ENCODE data around the gene DNASE1L3.

Gene DNASE1L3

GRCh38 chr3:58177747-58178527, 32.8 kb downstream of the DNASE1L3 start:
- Histone ChIP-seq H4K20me1 (ENCODE audit: insufficient read depth, low read length) (no peaks in the 10 kb centered on the region), H3K27me3 (ENCODE audit: insufficient read depth, low read length) (peaks cover 4% of the 10 kb centered on the region), H3F3A (ENCODE audit: insufficient read depth, low read length) (no peaks in the 10 kb centered on the region), H2AFZ (ENCODE audit: low read length) (no peak overlapping the region), H3K9ac (ENCODE audit: low read length) (no peak overlapping the region; the same call in 1 of the 2 replicates), H3K79me2 (ENCODE audit: insufficient read depth, low read length) (no peaks in the 10 kb centered on the region), H3K9me3 (ENCODE audit: low read length) (no peaks in the 10 kb centered on the region), H3K4me3 (ENCODE audit: low read depth, low read length, poor library complexity, severe bottlenecking) (peak overlapping the region; percentile 39), H3K27ac (ENCODE audit: low read depth, low read length, poor library complexity, severe bottlenecking) (no peak overlapping the region), H3K4me2 (ENCODE audit: low read length) (peak overlapping the region; percentile 53), H3K36me3 (ENCODE audit: insufficient read depth, low read length) (no peaks in the 10 kb centered on the region), H3K9me2 (ENCODE audit: low read depth, low read length) (no peaks in the 10 kb centered on the region), H3K4me1 (ENCODE audit: insufficient read depth, low read length, severe bottlenecking) (peaks cover 5% of the 10 kb centered on the region)
- no peak for TF ChIP-seq EZH2 (IDR thresholded peaks at IDR 0.05; ENCODE audit: borderline replicate concordance, low read length)
- TF ChIP-seq CTCF (IDR thresholded peaks at IDR 0.05; ENCODE audit: low read length): peak; percentile 92

GRCh38 chr3:58176827-58177489, 33.8 kb downstream of the DNASE1L3 start:
- TF ChIP-seq EZH2 (IDR thresholded peaks at IDR 0.05; ENCODE audit: borderline replicate concordance, low read length): no peak
- TF ChIP-seq CTCF (IDR thresholded peaks at IDR 0.05; ENCODE audit: low read length): no peak
- H3K4me1 ChIP-seq (ENCODE audit: insufficient read depth, low read length, severe bottlenecking): peaks cover 5% of the 10 kb centered on the region
- H3K4me3 ChIP-seq (ENCODE audit: low read depth, low read length, poor library complexity, severe bottlenecking): no peak overlapping the region
- H3K9me2 ChIP-seq (ENCODE audit: low read depth, low read length): no peaks in the 10 kb centered on the region
- H2AFZ ChIP-seq (ENCODE audit: low read length): no peak overlapping the region
- no peaks in the 10 kb centered on the region for H3F3A ChIP-seq (ENCODE audit: insufficient read depth, low read length)
- no peaks in the 10 kb centered on the region for H3K36me3 ChIP-seq (ENCODE audit: insufficient read depth, low read length)
- no peaks in the 10 kb centered on the region for H3K79me2 ChIP-seq (ENCODE audit: insufficient read depth, low read length)
- H3K9ac ChIP-seq (ENCODE audit: low read length): no peak overlapping the region
- no peaks in the 10 kb centered on the region for H4K20me1 ChIP-seq (ENCODE audit: insufficient read depth, low read length)
- no peaks in the 10 kb centered on the region for H3K9me3 ChIP-seq (ENCODE audit: low read length)
- H3K27me3 ChIP-seq (ENCODE audit: insufficient read depth, low read length): peaks cover 4% of the 10 kb centered on the region
- H3K27ac ChIP-seq (ENCODE audit: low read depth, low read length, poor library complexity, severe bottlenecking): no peak overlapping the region
- no peak overlapping the region for H3K4me2 ChIP-seq (ENCODE audit: low read length)

- H4K20me1 ChIP-seq (ENCODE audit: insufficient read depth, low read length): no peaks in the 10 kb centered on the region
- H3K4me3 ChIP-seq (ENCODE audit: low read depth, low read length, poor library complexity, severe bottlenecking): no peak overlapping the region
- peaks cover 5% of the 10 kb centered on the region for H3K4me1 ChIP-seq (ENCODE audit: insufficient read depth, low read length, severe bottlenecking)
- H3K9ac ChIP-seq (ENCODE audit: low read length): no peak overlapping the region
- H3K36me3 ChIP-seq (ENCODE audit: insufficient read depth, low read length): no peaks in the 10 kb centered on the region
- TF ChIP-seq EZH2 (IDR thresholded peaks at IDR 0.05; ENCODE audit: borderline replicate concordance, low read length) (no peak), CTCF (IDR thresholded peaks at IDR 0.05; ENCODE audit: low read length) (no peak)
- peaks cover 4% of the 10 kb centered on the region for H3K27me3 ChIP-seq (ENCODE audit: insufficient read depth, low read length)
- no peak overlapping the region for H2AFZ ChIP-seq (ENCODE audit: low read length)
- no peak overlapping the region for H3K27ac ChIP-seq (ENCODE audit: low read depth, low read length, poor library complexity, severe bottlenecking)
- H3K9me2 ChIP-seq (ENCODE audit: low read depth, low read length): no peaks in the 10 kb centered on the region
- no peaks in the 10 kb centered on the region for H3K9me3 ChIP-seq (ENCODE audit: low read length)
- no peaks in the 10 kb centered on the region for H3K79me2 ChIP-seq (ENCODE audit: insufficient read depth, low read length)
- no peak overlapping the region for H3K4me2 ChIP-seq (ENCODE audit: low read length)
- H3F3A ChIP-seq (ENCODE audit: insufficient read depth, low read length): no peaks in the 10 kb centered on the region
These were observed 34.6 kb downstream of the DNASE1L3 start for GRCh38 chr3:58176185-58176530.
